HG03571 (cell line): ENCODE results near the gene ZIC5.

Experiments used
- ATAC-seq: cut with Tn5 transposase; IDR thresholded peaks from one replicate; pipeline ENCODE4 v1.9.1; 2021; ENCODE audit not compliant: unreplicated experiment

Gene ZIC5

GRCh38 chr13:99976575-99976974 lies 5.0 kb upstream of the ZIC5 start:
- no peak for ATAC-seq

DNA sequence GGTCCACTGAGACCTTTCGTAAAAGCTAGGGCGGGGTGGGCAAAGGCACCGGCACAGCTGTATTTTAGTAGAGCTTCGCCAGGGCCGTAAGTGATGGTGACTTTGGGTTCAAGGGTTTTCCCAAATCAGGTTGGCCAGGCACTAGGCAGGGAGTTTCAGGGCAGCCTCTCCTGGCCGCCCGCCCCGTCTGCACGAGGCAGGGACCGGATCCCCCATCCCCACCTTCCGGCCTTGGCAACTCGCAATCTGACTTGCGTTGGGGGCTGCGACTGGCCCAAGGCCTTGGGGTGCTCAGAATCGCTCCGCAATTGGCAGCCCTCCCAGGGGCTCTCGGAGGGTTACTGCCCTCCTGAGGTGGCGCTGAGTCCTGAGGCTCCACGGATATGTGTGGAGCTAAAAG lies 4.1 kb upstream of the ZIC5 start:
- ATAC-seq = no peak

DNA sequence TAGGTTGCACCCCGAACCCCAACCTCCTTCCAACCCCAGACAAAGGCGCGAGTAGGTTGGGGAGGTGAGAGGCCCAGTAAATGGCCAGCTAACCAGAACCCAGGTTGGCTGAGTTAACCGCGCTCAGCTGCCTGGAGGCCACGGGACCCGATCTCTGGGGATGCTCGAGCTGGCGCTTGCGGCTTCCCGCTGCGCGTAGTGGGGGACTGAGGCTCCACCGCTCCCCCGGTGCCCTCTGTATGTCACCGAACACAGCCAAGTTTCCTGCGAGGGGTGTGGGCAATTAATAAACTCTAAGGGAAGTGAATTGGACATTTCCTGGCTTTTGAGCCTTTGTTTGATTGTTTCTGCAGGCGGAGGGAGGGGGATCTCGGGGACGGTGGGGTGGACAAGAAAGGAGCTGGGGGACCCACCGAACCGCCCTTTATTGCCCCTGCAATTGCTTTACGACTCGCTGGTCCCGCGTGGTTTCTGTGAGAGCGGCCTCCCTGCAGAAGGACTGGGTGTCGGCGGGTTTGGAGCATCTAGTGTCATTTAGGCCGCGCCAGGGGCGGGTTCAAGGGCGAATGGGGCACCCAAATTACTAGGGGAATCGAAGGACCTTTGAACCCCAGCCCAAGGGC lies 3.5 kb upstream of the ZIC5 start:
- no peak for ATAC-seq

GRCh38 chr13:99974296-99974938 lies 2.9 kb upstream of the ZIC5 start:
- no peak for ATAC-seq

GRCh38 chr13:99973808-99974185 lies 2.2 kb upstream of the ZIC5 start:
- ATAC-seq = no peak

- no peak for ATAC-seq
Observed at GRCh38 chr13:99973163-99973807, 1.7 kb upstream of the ZIC5 start.

DNA sequence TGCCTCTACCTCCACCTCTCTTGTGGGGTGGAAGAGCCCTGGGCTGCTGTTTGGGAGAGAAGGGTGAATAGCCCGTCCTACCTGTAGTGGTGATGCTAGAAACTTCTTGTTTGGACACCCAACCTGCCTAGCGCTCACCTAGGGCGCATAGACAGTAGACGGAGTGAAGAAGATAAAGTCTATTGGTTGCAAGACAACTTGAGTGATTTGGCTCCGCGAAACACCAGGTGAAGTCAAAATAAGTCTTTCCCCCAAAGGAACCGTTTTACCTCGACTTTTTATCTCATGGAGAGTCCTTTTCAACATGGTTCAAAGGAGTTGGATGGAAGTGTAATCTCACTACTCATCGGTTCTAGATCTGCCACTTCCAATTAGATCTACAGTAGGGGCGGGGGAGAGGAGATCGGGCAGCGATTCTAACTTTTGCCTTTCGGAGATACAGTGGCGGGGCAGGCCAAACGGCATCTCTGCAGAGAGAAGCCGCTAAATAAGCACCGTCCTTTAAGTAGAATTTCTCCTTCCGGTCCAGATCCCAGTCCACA lies 694 bp upstream of the ZIC5 start:
- no peak for ATAC-seq

GRCh38 chr13:99970651-99971575 lies 654 bp downstream of the ZIC5 start:
- ATAC-seq = no peak

GRCh38 chr13:99969919-99970650 lies 1.5 kb downstream of the ZIC5 start:
- ATAC-seq = no peak

DNA sequence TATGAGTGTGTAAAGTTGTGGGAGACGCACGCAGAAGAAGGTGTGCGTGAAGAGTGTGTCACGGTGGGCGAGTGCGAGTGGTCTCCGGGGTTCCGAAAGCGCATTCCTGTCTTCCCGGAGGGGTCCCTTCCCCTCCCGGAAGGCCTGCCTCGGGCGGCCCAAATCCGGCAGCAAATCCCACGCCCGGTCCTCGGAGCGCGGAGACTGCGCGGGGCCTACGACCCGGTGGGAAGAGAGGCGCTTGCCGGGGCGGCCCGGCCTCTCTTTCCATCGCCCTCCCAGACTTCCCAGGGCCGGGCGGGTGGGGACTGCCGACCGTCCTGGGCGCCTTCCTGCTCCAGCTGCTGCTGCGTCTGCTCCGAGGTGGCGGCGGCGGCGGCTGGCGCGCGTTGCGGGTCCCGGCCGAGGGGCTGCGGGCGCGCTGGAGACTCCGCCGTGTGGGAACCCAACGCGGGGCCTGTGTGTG lies 2.1 kb downstream of the ZIC5 start:
- ATAC-seq = no peak

DNA sequence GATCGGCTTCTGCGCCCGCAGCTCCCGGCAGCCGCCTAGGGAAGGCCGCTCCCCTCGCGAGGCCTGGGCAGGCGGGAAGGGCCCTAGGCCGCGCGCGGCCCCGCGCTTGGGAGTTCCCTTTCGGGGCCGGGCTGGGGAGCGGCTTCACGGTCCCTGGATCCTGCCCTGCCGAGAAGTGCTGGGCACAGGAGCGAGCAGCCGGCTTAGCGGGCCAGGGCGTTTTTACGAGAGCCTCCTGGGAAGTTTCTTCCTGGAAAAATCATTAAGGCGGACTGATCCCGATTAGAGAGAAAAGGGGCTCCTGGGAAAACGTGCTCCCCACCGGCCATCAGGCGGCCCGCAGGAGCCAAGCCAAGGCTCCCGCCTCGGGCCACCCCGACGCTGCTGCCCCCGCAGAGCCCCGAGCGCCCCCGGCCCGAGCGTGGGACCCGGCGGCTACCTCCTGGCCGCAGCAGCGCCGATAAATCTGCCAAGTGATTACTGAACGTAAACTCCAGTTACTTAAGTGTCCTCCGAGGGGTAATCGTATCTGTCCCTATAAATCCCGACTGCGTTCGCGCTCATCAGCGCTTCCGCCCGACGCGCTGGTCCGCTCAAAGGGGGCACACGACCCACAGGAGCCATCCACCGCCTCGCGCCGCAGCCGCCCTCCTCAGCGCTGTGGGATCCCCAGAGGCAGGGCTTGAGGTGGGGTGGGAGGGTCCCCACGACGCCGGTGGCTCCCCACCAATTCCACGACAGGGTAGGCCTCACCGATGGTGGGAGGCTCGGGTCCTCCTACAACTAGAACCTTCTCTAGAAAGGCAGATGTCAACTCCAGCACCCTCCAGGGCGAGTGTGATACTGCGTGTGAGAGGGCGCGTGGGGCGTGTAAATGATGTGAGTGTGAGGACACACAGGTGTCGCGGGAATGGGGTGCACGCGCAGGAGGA lies 2.8 kb downstream of the ZIC5 start:
- ATAC-seq = no peak

GRCh38 chr13:99967869-99968520 lies 3.6 kb downstream of the ZIC5 start:
- no peak for ATAC-seq

- ATAC-seq = no peak
Observed at GRCh38 chr13:99967498-99967868, 4.1 kb downstream of the ZIC5 start.

- ATAC-seq = no peak
Observed at GRCh38 chr13:99966064-99966805, 5.3 kb downstream of the ZIC5 start.

GRCh38 chr13:99965329-99966000 lies 6.1 kb downstream of the ZIC5 start:
- no peak for ATAC-seq

- no peak for ATAC-seq
Observed at GRCh38 chr13:99963816-99964339, 7.7 kb downstream of the ZIC5 start.

DNA sequence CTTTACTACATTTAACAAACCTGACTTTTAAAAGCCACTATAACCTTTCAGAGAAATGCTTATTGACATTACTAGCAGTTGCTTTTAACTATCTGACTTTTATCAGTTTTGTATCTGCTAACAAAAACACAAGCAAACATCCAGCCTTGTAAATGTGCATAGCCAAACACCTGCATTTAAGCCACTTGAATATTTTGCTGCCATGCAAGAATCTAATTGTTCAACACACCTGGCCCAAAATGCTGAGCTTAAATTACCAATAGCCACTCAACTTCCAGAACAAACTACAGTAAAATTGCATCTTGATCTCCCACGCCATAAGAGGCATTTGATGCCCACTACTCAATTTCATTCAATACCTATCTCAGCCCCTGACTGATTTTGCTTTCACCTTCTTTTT lies 9.3 kb downstream of the ZIC5 start:
- ATAC-seq = no peak
